HG03196 (cell line): Measurements from ENCODE around the gene ALAS1.

Experiments
- ATAC-seq: cut with Tn5 transposase; IDR thresholded peaks from one replicate; pipeline ENCODE4 v1.9.1; 2021; ENCODE audit not compliant: unreplicated experiment

The ALAS1 gene

GRCh38 chr3:52198643-52199608 is 966 bp downstream of the ALAS1 start:
- no peak for ATAC-seq

- ATAC-seq, result no peak
These were observed 3.2 kb downstream of the ALAS1 start for GRCh38 chr3:52200981-52201679.

GRCh38 chr3:52202384-52203077 is 4.6 kb downstream of the ALAS1 start:
- ATAC-seq, result no peak

- no peak for ATAC-seq
These were observed 5.7 kb downstream of the ALAS1 start for GRCh38 chr3:52203701-52204100.

- no peak for ATAC-seq
These were observed 6.5 kb downstream of the ALAS1 start for GRCh38 chr3:52204337-52205073.

GRCh38 chr3:52205727-52206372 is 7.9 kb downstream of the ALAS1 start:
- ATAC-seq, result no peak

- no peak for ATAC-seq
These were observed 10.6 kb downstream of the ALAS1 start for GRCh38 chr3:52208556-52208955.

- ATAC-seq, result no peak
These were observed 12.1 kb downstream of the ALAS1 start for GRCh38 chr3:52210037-52210436.

- no peak for ATAC-seq
These were observed 12.6 kb downstream of the ALAS1 start for GRCh38 chr3:52210550-52211046.

GRCh38 chr3:52211268-52211891 is 13.4 kb downstream of the ALAS1 start:
- no peak for ATAC-seq

GRCh38 chr3:52213005-52213404 is 15.0 kb downstream of the ALAS1 start:
- ATAC-seq, result no peak

- ATAC-seq, result no peak
These were observed 15.9 kb downstream of the ALAS1 start for GRCh38 chr3:52213901-52214300.

GRCh38 chr3:52215351-52215750 is 17.4 kb downstream of the ALAS1 start:
- ATAC-seq, result no peak

- ATAC-seq, result no peak
These were observed 18.8 kb downstream of the ALAS1 start for GRCh38 chr3:52216585-52217408.

GRCh38 chr3:52217409-52217805 is 19.4 kb downstream of the ALAS1 start:
- ATAC-seq, result no peak

- ATAC-seq, result no peak
These were observed 20.1 kb downstream of the ALAS1 start for GRCh38 chr3:52218026-52218425.

GRCh38 chr3:52218454-52218853 is 20.5 kb downstream of the ALAS1 start:
- ATAC-seq, result no peak

- ATAC-seq, result no peak
These were observed 21.1 kb downstream of the ALAS1 start for GRCh38 chr3:52218937-52219650.
